Measurements from ENCODE around the gene CNIH2.

Gene CNIH2

GRCh38 chr11:66333220-66333877 is 55.4 kb downstream of the CNIH2 start:
- no peaks in the 10 kb centered on the region for H3K9me3 ChIP-seq
- H3K4me1 ChIP-seq (ENCODE audit: control insufficient read depth in 1 of 2, insufficient read depth in 1 of 2, low read depth in 1 of 2, low read length in 1 of 2), result peaks cover 25% of the 10 kb centered on the region in 2 experiments
- H3K36me3 ChIP-seq, result peaks cover 20% of the 10 kb centered on the region
- no peak overlapping the region for H3K27ac ChIP-seq
- H3K4me3 ChIP-seq (ENCODE audit: low read depth in 1 of 2, low read length in 1 of 2), result no peak overlapping the region
- H3K27me3 ChIP-seq, result peaks cover 28% of the 10 kb centered on the region
- no peak for TF ChIP-seq CTCF (IDR thresholded peaks at IDR 0.05)
